Activated T-helper 2 cell treated with anti-CD3 and anti-CD28 coated beads, Interferon-gamma antibody, Interleukin-2, Interleukin-4, amounts not matched to agents 10 μg/mL and 5 μg/mL and 100 μg/mL, durations not matched to agents 14 hours and 24 hours and 36 hours (primary cell): ENCODE data around the gene EPDR1. TPM values are rescaled to one million over a fixed set of nuclear protein-coding genes. Genes with fewer than 3 reads are reported as not detected.

Source experiments
- DNase-seq: peaks from one replicate; pipeline ENCODE4 v3.0.0; 2021; ENCODE audit warnings: low spot score
- H3K27ac Mint-ChIP-seq: one replicate; pipeline ENCODE4 v1.8.0; 2021; ENCODE audit warnings: mixed read lengths
- H3K27me3 Mint-ChIP-seq: one replicate; pipeline ENCODE4 v1.8.0; 2021; ENCODE audit warnings: low read depth, mixed read lengths
- H3K36me3 Mint-ChIP-seq: one replicate; pipeline ENCODE4 v1.8.0; 2021; ENCODE audit warnings: low read depth, mixed read lengths
- H3K4me1 Mint-ChIP-seq: one replicate; pipeline ENCODE4 v1.8.0; 2021; ENCODE audit warnings: low read depth, mixed read lengths
- H3K4me3 Mint-ChIP-seq: one replicate; pipeline ENCODE4 v1.8.0; 2021; ENCODE audit warnings: low read depth, mild to moderate bottlenecking, moderate library complexity, mixed read lengths
- H3K9me3 Mint-ChIP-seq: one replicate; pipeline ENCODE4 v1.8.0; 2021; ENCODE audit warnings: mixed read lengths
- intact Hi-C: fragments of 100-400 bp; cut with micrococcal nuclease; formaldehyde crosslinking; loops from one replicate; pipeline ENCODE4 v1.15.1; 2023
- total RNA-seq: library from RNA; stranded (reverse); gene quantifications from 2 replicates; pipeline ENCODE4 v1.2.3, GENCODE V29; 2022

The EPDR1 gene
- total RNA-seq, 1 donor from 2014 or later: 1.1 TPM

DNA sequence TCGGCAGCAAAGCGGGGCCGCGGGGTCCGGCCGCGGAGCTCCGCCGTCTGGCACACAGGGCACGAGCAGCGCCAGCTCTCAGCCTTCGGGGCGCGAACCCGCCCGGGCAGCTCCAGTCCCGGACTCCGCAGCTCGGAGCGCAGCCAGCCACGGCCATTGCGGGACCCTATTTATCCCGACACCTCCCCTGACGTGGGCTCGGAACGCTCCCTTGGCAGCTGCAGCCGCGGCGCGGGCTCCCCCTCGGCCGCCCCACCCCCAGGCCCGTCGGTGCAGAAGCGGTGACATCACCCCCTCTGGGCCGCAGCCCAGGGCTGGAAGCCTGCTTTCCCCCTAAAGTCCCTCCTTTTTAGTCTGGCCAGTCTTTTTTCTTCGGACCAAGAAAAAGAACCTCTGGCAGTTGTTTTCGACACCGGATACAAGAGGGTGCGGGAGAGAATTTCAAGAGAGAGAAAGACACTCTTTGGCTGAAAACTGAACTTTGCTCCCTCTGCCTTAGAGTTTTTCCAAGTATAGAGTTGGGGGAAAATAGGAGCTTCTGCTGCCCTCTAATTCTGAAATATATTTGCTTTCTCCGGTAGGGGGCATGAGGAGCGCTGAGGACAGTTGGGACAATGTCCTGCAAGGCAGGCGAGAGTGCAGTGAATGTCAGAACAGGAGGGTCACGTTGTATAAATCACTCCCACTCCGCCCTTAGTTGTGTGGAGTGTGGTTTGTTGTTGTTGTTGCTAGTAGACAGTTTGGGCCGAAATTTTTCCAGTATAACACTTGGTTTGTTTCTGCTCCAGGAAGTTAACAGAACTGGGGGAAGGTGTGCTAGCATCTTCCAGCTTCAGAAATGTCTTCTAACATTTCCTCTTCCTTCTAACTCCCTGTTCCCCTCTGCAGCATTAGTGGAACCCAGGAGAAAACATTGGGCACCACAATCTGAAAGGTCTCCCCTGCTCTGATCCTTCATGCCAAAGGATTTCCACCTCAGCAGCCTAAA is 3.5 kb upstream of the EPDR1 start, which contains the start of gene SFRP4:
Gene SFRP4, minus strand, starts transcription at position 145 of the 988 bp plus-strand sequence. CDS start 280 bp downstream, outside the sequence.
- Mint-ChIP-seq H3K9me3 (no peaks in the 10 kb centered on the region), H3K4me1 (peaks cover 12% of the 10 kb centered on the region), H3K4me3 (peak within 1 kb of the TSS; percentile 6), H3K27ac (no peak within 1 kb of the TSS), H3K36me3 (no peaks in the 10 kb centered on the region), H3K27me3 (peaks cover 75% of the 10 kb centered on the region)
- DNase-seq: no peak
- intact Hi-C loops: loop anchor here (5.0 kb wide), 1 partner anchor 190 kb away; no protein-coding TSS in a partner anchor

DNA sequence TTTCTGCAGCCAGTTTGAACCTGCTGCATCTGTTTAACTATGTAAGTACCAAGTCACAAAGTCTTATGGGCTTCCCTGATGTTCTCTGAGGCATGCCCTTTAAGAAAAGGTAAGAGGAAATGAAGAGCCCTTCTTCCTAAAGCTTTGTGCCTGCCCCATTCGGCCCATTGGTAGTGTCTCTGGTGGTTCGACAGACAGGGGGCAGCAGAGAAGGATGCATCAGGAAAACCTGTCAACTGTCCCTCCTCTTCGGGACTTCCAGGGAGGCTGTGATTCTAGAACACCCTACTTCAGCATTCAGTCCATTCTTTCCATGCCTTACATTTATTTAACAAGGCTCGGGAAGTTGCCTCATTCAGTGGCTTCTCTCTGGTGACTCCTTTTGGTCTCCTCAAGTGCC is 1.9 kb upstream of the EPDR1 start:
- intact Hi-C loops: loop anchor here (5.0 kb wide), 1 partner anchor 189 kb away; no protein-coding TSS in a partner anchor
- Mint-ChIP-seq H3K27ac (no peak overlapping the region), H3K36me3 (no peaks in the 10 kb centered on the region), H3K4me3 (no peak overlapping the region), H3K4me1 (peaks cover 12% of the 10 kb centered on the region), H3K9me3 (no peaks in the 10 kb centered on the region), H3K27me3 (peaks cover 81% of the 10 kb centered on the region)
- DNase-seq: no peak

DNA sequence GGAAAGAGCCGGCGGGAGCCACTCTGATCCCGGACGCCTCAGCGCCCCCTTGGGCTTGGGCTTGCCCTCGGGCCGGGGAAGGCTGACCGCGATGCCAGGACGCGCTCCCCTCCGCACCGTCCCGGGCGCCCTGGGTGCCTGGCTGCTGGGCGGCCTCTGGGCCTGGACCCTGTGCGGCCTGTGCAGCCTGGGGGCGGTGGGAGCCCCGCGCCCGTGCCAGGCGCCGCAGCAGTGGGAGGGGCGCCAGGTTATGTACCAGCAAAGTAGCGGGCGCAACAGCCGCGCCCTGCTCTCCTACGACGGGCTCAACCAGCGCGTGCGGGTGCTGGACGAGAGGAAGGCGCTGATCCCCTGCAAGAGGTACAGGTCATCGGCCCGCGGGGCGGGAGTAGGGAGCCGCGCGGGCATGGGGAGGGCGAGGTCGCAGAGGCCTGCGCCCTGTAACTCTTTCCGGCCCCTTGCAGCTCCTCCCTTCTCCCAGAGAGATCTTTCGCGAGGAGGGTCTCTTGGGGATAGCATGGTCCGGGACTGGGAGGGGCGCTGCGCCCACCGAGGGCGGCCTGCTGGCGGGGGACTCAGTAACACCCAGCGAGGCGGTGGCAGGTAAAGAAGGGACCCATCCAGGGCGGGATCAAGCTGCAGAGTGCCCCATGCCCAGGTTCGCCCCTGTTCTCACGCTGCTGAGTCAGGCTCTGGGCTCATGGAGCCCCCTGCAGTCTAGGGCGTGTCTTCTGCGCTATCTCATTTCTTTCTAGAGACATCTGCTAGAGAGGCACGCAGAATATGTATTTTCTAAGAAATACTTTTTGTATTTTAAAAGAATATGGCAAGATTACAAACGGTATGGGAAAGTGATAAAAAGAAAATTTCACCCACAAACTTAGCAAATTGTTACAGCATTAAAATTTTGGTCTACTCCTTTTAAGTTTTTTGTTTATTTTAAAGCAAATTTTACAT is 687 bp downstream of the EPDR1 start:
- no peak overlapping the region for H3K27ac Mint-ChIP-seq
- H3K36me3 Mint-ChIP-seq: no peaks in the 10 kb centered on the region
- DNase-seq: no peak

DNA sequence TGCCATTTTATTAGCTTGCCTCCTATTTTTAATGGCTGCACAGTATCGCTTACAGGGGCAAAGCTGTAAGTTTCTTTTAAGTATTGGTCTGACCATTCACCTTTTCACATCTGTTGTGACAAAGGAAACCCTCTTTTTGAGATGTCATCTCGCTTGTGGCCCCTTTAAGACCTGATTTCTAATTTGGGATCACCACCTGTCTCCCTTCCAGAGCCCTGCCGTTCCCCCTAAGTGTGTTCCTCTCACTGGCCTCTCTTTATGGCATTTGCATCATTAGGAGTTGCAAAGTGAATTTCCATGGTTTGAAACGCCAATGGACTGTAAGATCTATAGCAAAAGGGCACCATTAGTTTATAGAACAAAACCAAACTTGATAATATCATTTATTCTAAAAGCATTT is 1.4 kb downstream of the EPDR1 start:
- no peak for DNase-seq
- Mint-ChIP-seq H3K27ac (no peak overlapping the region), H3K27me3 (peaks cover 55% of the 10 kb centered on the region), H3K9me3 (no peaks in the 10 kb centered on the region), H3K4me3 (no peak overlapping the region), H3K4me1 (peaks cover 12% of the 10 kb centered on the region), H3K36me3 (no peaks in the 10 kb centered on the region)
- intact Hi-C loops: no loop called here

More for the DNA sequence above, 687 bp downstream of the EPDR1 start:
- H3K4me1 Mint-ChIP-seq: peaks cover 12% of the 10 kb centered on the region
- H3K9me3 Mint-ChIP-seq: no peaks in the 10 kb centered on the region
- intact Hi-C loops: no loop called here
- H3K4me3 Mint-ChIP-seq: peak overlapping the region; percentile 60
- peaks cover 59% of the 10 kb centered on the region for H3K27me3 Mint-ChIP-seq

DNA sequence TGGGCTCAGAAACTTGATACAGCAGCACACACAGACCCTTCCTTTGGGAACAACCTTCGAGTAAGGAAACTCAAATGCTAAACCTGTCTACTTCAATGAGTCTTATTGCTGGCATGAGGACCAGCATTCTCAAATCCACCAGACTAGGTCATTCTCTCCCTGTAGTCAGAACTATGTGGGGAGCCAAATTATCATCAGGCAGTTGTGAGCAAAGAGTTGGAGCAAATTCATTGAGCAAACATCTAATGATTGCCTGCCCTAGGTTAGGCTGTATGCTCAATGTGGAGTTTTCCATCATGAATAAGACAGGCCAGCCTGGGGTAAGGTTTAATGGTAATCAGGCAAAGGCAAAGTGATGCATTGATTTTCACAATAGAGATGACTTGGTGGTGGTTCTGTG is 3.6 kb downstream of the EPDR1 start:
- no peaks in the 10 kb centered on the region for H3K36me3 Mint-ChIP-seq
- peaks cover 35% of the 10 kb centered on the region for H3K27me3 Mint-ChIP-seq
- H3K4me1 Mint-ChIP-seq: peaks cover 6% of the 10 kb centered on the region
- H3K4me3 Mint-ChIP-seq: no peak overlapping the region
- intact Hi-C loops: no loop called here
- no peak for DNase-seq
- no peak overlapping the region for H3K27ac Mint-ChIP-seq
- H3K9me3 Mint-ChIP-seq: no peaks in the 10 kb centered on the region

DNA sequence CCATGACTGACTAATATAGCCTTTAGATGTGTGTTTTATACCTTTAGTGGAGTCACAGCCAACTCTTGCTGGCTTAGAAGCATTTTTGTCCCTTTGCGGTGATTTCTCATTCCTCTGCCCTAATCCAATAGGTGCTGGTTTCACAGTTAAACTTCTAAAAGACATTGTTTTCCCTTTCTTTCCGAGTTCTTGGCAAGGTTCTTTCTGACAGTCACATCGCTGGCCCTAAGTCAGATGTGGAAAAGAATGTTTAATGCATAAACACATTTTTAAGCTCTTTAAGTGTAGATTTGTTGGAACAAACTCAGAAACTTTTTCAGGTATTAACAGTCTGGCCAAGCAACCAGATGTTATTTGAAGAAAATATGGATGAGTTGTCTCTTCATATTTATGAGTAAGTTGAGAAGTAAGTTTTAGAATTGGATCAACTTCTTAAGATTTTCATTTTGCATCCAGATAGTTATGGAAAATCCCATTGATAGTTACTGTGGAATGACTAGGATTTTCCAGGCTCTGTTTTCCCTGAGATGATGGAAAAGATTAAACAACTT is 4.1 kb downstream of the EPDR1 start:
- peaks cover 30% of the 10 kb centered on the region for H3K27me3 Mint-ChIP-seq
- intact Hi-C loops: no loop called here
- DNase-seq: no peak
- no peaks in the 10 kb centered on the region for H3K36me3 Mint-ChIP-seq
- no peaks in the 10 kb centered on the region for H3K9me3 Mint-ChIP-seq
- H3K27ac Mint-ChIP-seq: no peak overlapping the region
- peaks cover 6% of the 10 kb centered on the region for H3K4me1 Mint-ChIP-seq
- H3K4me3 Mint-ChIP-seq: no peak overlapping the region

DNA sequence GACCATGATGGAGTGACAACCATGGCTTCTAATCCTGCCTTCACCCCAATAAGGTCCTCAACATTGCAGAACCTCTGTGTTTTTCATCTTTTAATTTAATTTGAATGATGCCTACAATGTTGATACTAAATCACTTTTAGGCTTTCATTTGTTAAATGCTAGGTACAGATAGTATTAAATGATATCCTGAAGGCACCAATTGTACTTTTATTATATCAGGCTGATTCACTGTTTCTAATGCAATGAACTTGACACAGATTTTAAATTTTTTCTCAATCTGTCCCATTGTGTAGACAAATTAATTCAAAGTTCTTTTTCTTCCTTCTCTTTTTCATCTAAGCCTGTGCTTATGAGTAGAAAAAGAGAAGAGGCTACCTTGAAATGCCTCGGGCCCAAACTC is 5.2 kb downstream of the EPDR1 start:
- Mint-ChIP-seq H3K9me3 (no peaks in the 10 kb centered on the region), H3K36me3 (no peaks in the 10 kb centered on the region), H3K27ac (no peak overlapping the region), H3K4me1 (peaks cover 2% of the 10 kb centered on the region), H3K4me3 (no peak overlapping the region), H3K27me3 (peaks cover 19% of the 10 kb centered on the region)
- intact Hi-C loops: no loop called here
- DNase-seq: no peak

DNA sequence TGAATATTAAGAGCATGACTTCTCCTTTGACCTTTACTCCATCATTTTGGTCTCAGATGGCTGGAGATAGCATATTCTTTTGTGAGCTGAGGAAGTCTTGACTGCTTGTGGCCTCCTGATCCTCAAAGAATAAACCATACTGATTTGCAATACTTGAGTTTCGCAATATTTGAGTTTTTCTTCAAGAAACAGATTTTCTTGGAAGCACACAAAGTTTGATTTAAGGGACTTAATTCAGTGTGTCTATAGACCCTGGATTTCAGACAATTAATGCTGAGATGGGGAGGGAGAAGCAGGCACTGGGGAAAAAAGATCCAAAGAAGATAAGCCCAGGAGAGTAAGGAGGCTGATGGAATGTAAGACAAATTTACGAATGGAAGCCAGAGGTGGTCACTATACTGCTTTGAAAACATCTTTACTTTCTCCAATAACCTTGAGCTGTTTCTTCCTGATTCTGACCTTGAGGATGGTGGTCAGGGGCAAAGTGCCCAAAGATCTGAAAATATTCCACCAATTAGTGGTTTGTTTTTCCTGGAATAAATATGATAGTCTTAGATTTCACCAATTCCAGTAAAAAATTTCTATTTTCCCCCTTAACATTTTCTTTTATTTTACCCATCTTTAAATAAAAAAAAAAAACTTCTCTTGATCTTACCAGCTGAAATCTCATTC is 7.5 kb downstream of the EPDR1 start:
- Mint-ChIP-seq H3K36me3 (no peaks in the 10 kb centered on the region), H3K9me3 (no peaks in the 10 kb centered on the region), H3K4me3 (no peak overlapping the region), H3K27ac (no peak overlapping the region), H3K27me3 (peaks cover 4% of the 10 kb centered on the region), H3K4me1 (no peaks in the 10 kb centered on the region)
- no peak for DNase-seq
- intact Hi-C loops: no loop called here

DNA sequence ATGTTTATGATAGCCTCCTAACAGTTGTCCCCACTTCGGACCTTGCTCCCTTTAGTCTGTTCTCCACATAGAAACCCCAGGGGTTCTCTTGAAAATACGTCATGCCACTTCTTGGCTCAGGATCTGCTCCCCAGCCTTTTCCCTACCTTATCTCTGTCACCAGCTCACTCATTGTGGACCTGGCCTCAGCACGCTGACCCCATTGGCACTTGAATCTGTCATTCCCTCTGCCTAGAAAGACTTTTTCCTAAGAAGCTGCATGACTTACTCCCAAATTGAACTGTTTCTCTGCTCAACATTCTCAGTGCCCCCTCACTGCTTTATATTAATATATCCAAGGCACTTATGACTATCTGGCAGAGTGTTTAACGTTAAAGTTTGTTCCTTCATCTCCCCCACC is 8.4 kb downstream of the EPDR1 start:
- intact Hi-C loops: no loop called here
- no peak overlapping the region for H3K4me3 Mint-ChIP-seq
- DNase-seq: no peak
- no peaks in the 10 kb centered on the region for H3K4me1 Mint-ChIP-seq
- H3K36me3 Mint-ChIP-seq: no peaks in the 10 kb centered on the region
- no peak overlapping the region for H3K27ac Mint-ChIP-seq
- no peaks in the 10 kb centered on the region for H3K27me3 Mint-ChIP-seq
- no peaks in the 10 kb centered on the region for H3K9me3 Mint-ChIP-seq

DNA sequence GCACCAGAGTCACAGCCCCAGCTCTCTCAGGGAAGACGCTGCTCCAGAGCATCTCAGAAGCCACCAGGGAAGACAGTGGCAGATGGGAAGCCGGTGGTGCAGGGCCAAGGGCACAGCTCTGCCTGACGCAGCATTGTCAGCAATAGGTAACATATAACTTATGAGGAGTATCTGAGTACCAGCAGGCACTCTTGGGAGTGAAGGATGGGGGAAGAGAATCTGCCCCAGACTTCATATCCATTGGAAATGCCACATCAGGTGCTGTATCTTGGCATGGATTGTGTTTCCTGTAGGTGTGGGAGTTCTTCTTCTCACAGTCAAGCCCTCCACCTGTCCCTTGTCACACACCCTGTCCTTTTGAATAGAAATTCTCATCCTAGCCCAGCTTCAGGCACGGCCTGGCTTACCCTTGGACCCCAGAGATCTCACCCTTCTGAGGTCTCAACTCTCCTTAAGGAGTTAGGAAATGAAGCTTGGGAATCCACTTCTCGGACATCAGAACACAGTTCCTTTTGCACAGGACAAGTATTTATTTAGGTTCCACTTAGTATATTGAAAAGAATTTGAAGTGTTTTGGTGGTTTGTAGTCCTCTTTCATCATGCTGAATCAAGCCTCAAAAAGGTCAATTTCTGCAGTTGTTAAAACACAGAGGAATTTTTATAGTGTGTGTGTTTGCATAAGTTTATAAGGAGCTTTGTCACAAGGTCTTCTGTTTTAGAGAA is 9.9 kb downstream of the EPDR1 start:
- Mint-ChIP-seq H3K9me3 (no peaks in the 10 kb centered on the region), H3K36me3 (no peaks in the 10 kb centered on the region), H3K27ac (no peak overlapping the region), H3K4me1 (no peaks in the 10 kb centered on the region), H3K4me3 (no peak overlapping the region), H3K27me3 (no peaks in the 10 kb centered on the region)
- intact Hi-C loops: no loop called here
- no peak for DNase-seq

DNA sequence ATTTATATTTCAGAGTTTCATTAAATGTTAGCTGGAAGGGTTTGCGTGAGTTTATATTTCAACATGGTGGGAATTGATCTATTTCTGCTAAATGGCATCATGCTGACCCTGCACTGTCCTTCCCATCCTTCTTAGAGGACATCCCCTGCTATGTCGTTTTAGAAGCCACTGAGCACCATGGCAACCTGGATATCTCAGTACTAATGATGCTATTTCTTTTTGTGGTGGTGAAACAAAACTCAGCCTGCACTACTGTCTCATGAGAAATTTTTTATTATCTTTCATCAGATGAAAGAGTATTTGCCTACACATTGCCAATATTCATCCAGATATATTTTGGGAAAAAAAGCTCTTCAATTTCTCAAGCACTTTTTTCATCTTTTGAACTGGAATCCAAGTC is 12.1 kb downstream of the EPDR1 start:
- DNase-seq: no peak

More for the DNA sequence above, 12.1 kb downstream of the EPDR1 start:
- Mint-ChIP-seq H3K4me1 (no peaks in the 10 kb centered on the region), H3K4me3 (no peak overlapping the region), H3K27ac (no peak overlapping the region), H3K9me3 (no peaks in the 10 kb centered on the region), H3K36me3 (no peaks in the 10 kb centered on the region), H3K27me3 (no peaks in the 10 kb centered on the region)
- intact Hi-C loops: no loop called here
